A549 (cell line): Measurements from ENCODE around the gene TNS1. TPM values are rescaled to one million over a fixed set of nuclear protein-coding genes. Genes with fewer than 3 reads are reported as not detected.

Experiments
- ATAC-seq, 2 experiments: fragments of 200-7000 bp in 1 of 2; fragments of >200 bp in 1 of 2; cut with Nextera tagmentation in 1 of 2; cut with Tn5 transposase in 1 of 2; 3 replicates each; pipeline versions ENCODE4 v1.8.0 to v1.9.1; 2018 to 2020; ENCODE audit warnings: mild to moderate bottlenecking in 1 of 2, moderate library complexity in 1 of 2
- CTCF ChIA-PET: fragments of 300-600 bp; sonication (Branson Sonifier 250); formaldehyde crosslinking; extraction: SDS; loops from one replicate; lab custom pipeline; 2021; ENCODE audit warnings: antibody characterized with exemption, inconsistent platforms; lab: Yijun Ruan, JAX
- POLR2A ChIA-PET: fragments of 350-600 bp; formaldehyde crosslinking; extraction: SDS; loops from one replicate; lab custom pipeline; 2021; ENCODE audit warnings: antibody characterized with exemption, inconsistent platforms; lab: Yijun Ruan, JAX
- DNase-seq, 2 experiments: peaks; one replicate each; pipeline versions ENCODE4 v3.0.0 to v3.0.0-alpha.2; 2011 to 2016; ENCODE audit warnings: low read depth in 1 of 2, low spot score in 1 of 2
- FAIRE-seq: peaks from 2 replicates; lab custom pipeline; 2011; peaks lifted over from hg19 to GRCh38; lab: Jason Lieb, UNC
- H3K27ac ChIP-seq, 2 experiments: fragments of >200 bp; sonication (Bioruptor Twin); formaldehyde crosslinking; 3 replicates each; pipeline ENCODE4 v1.5.1; 2016 to 2017
- H3K4me1 ChIP-seq: fragments of >200 bp; sonication (Bioruptor Twin); formaldehyde crosslinking; 3 replicates; pipeline ENCODE4 v1.6.1; 2016
- H3K4me2 ChIP-seq: fragments of >200 bp; sonication (Bioruptor Twin); formaldehyde crosslinking; 3 replicates; pipeline ENCODE4 v1.6.1; 2016
- H3K4me3 ChIP-seq: fragments of >200 bp; sonication (Bioruptor Twin); formaldehyde crosslinking; 3 replicates; pipeline ENCODE4 v1.5.1; 2016
- H3K9me3 ChIP-seq: fragments of >200 bp; sonication (Bioruptor Twin); formaldehyde crosslinking; 3 replicates; pipeline ENCODE4 v1.6.1; 2016
- CBX2 ChIP-seq: fragments of 200-600 bp; sonication (generic); IDR thresholded peaks from 2 replicates; pipeline ENCODE4 v1.6.1; 2016; ENCODE audit warnings: low read depth, mild to moderate bottlenecking, borderline replicate concordance
- CBX8 ChIP-seq: fragments of 200-600 bp; sonication (generic); IDR thresholded peaks from 2 replicates; pipeline ENCODE4 v1.6.1; 2016
- CHD2 ChIP-seq: fragments of 150-350 bp; IDR thresholded peaks from 2 replicates; pipeline ENCODE4 v1.6.1; 2014; ENCODE audit warnings: low read length; ENCODE audit not compliant: partially characterized antibody
- CHD4 ChIP-seq: fragments of 200-600 bp; sonication (generic); IDR thresholded peaks from 2 replicates; pipeline ENCODE4 v1.6.1; 2016; ENCODE audit warnings: antibody characterized with exemption, mild to moderate bottlenecking, borderline replicate concordance
- ESRRA ChIP-seq: fragments of 150-350 bp; IDR thresholded peaks from 2 replicates; pipeline ENCODE4 v1.6.1; 2014; ENCODE audit warnings: mild to moderate bottlenecking, low read length, borderline replicate concordance
- FOXS1 ChIP-seq: fragments of 250-450 bp; sonication (Bioruptor Pico); IDR thresholded peaks from 2 replicates; pipeline ENCODE4 v1.5.0; 2020; ENCODE audit warnings: mild to moderate bottlenecking, moderate library complexity
- GATA3 ChIP-seq: IDR thresholded peaks from 2 replicates; pipeline ENCODE4 v1.6.1; 2012; ENCODE audit warnings: borderline replicate concordance
- HDAC2 ChIP-seq: fragments of 200-600 bp; sonication (generic); IDR thresholded peaks from 2 replicates; pipeline ENCODE4 v1.6.1; 2016
- HEYL ChIP-seq: fragments of 250-450 bp; sonication (Bioruptor Pico); IDR thresholded peaks from 2 replicates; pipeline ENCODE4 v1.8.0; 2021; ENCODE audit warnings: mild to moderate bottlenecking, moderate library complexity
- HOXA7 ChIP-seq: fragments of 250-450 bp; sonication (Bioruptor Pico); IDR thresholded peaks from 2 replicates; pipeline ENCODE4 v1.5.0; 2020; ENCODE audit warnings: mild to moderate bottlenecking, moderate library complexity
- HOXB5 ChIP-seq: fragments of 250-450 bp; sonication (Bioruptor Pico); IDR thresholded peaks from 2 replicates; pipeline ENCODE4 v1.5.0; 2020; ENCODE audit warnings: mild to moderate bottlenecking, moderate library complexity
- JUNB ChIP-seq: fragments of >200 bp; sonication (Bioruptor Twin); formaldehyde crosslinking; IDR thresholded peaks from 2 replicates; pipeline ENCODE4 v1.6.1; 2016
- KDM1A ChIP-seq: fragments of 200-600 bp; sonication (generic); IDR thresholded peaks from 2 replicates; pipeline ENCODE4 v1.6.1; 2016; ENCODE audit warnings: low read depth, mild to moderate bottlenecking
- KDM5A ChIP-seq: fragments of 200-600 bp; sonication (generic); IDR thresholded peaks from 2 replicates; pipeline ENCODE4 v1.6.1; 2016; ENCODE audit warnings: antibody characterized with exemption, mild to moderate bottlenecking
- POLR2AphosphoS2 ChIP-seq: conservative IDR thresholded peaks from 2 replicates; pipeline ENCODE4 v1.6.1; 2012; ENCODE audit warnings: low read length, improper control_type of control experiment, inconsistent platforms
- RARB ChIP-seq: fragments of 250-450 bp; sonication (Bioruptor Pico); IDR thresholded peaks from 2 replicates; pipeline ENCODE4 v1.8.0; 2021; ENCODE audit warnings: mild to moderate bottlenecking, moderate library complexity
- RCOR1 ChIP-seq: fragments of 150-350 bp; IDR thresholded peaks from 2 replicates; pipeline ENCODE4 v1.6.1; 2014; ENCODE audit warnings: antibody characterized with exemption, low read length, low read depth
- RNF2 ChIP-seq: fragments of 200-600 bp; sonication (generic); IDR thresholded peaks from 2 replicates; pipeline ENCODE4 v1.6.1; 2016; ENCODE audit warnings: low read depth, mild to moderate bottlenecking, antibody characterized with exemption, moderate library complexity, borderline replicate concordance
- TFCP2L1 ChIP-seq: fragments of 250-450 bp; sonication (Bioruptor Pico); IDR thresholded peaks from 2 replicates; pipeline ENCODE4 v1.5.0; 2021; ENCODE audit warnings: mild to moderate bottlenecking
- TP53 ChIP-seq: fragments of 250-450 bp; sonication (Bioruptor Pico); IDR thresholded peaks from 2 replicates; pipeline ENCODE4 v1.5.0; 2021; ENCODE audit warnings: mild to moderate bottlenecking, moderate library complexity
- ZC3H11A ChIP-seq: fragments of 450-650 bp; IDR thresholded peaks from 2 replicates; pipeline ENCODE4 v1.6.1; 2014; ENCODE audit warnings: antibody characterized with exemption, mild to moderate bottlenecking
- ZFP36 ChIP-seq: fragments of 450-650 bp; IDR thresholded peaks from 2 replicates; pipeline ENCODE4 v1.6.1; 2014; ENCODE audit warnings: borderline replicate concordance; ENCODE audit not compliant: partially characterized antibody
- WGBS: methylation state at CpG from one replicate; pipeline ENCODE4 v1.1.6; 2017; ENCODE audit errors: missing lambda C conversion rate; 5-methylcytosine and 5-hydroxymethylcytosine counted together
- polyA plus RNA-seq, 4 experiments: library from polyadenylated mRNA; depleted of rRNA in 3 of 4; stranded (reverse); fragments of >200 nt; fragmentation: RNase III in 1 of 4; extraction: RNeasy Plus Mini Kit Qiagen cat#74134 plus additional on column Dnase treatment in 1 of 4; gene quantifications; 2 replicates in 3 of 4; 3 replicates in 1 of 4; pipeline ENCODE4 v1.2.3, GENCODE V29; 2011 to 2017
- TF ChIP-seq, protein P1 (sequence below): fragments of 200-600 bp; sonication (generic); IDR thresholded peaks from 2 replicates; pipeline ENCODE4 v1.6.1; 2016; ENCODE audit warnings: antibody characterized with exemption, mild to moderate bottlenecking, moderate library complexity
- TF ChIP-seq, protein P2 (sequence below): IDR thresholded peaks from 2 replicates; pipeline ENCODE4 v1.6.1; 2012

The TNS1 gene
- polyA plus RNA-seq, 2 of the 4 experiments (the other 2 are of a cell fraction): 4.9 to 10.6 TPM

GRCh38 chr2:217948897-217949296, 53.9 kb downstream of the TNS1 start:
- Histone ChIP-seq H3K27ac (no peak overlapping the region), H3K9me3 (no peaks in the 10 kb centered on the region), H3K4me3 (no peak overlapping the region), H3K4me2 (no peak overlapping the region), H3K4me1 (peaks cover 22% of the 10 kb centered on the region)
- no peak for FAIRE-seq
- ATAC-seq: no peak
- no peak for TF ChIP-seq FOXS1 (CRISPR knock-in tag)
- TF ChIP-seq RCOR1: no peak
- TF ChIP-seq ESRRA: no peak
- no peak for TF ChIP-seq ZC3H11A
- TF ChIP-seq, protein P1, sequence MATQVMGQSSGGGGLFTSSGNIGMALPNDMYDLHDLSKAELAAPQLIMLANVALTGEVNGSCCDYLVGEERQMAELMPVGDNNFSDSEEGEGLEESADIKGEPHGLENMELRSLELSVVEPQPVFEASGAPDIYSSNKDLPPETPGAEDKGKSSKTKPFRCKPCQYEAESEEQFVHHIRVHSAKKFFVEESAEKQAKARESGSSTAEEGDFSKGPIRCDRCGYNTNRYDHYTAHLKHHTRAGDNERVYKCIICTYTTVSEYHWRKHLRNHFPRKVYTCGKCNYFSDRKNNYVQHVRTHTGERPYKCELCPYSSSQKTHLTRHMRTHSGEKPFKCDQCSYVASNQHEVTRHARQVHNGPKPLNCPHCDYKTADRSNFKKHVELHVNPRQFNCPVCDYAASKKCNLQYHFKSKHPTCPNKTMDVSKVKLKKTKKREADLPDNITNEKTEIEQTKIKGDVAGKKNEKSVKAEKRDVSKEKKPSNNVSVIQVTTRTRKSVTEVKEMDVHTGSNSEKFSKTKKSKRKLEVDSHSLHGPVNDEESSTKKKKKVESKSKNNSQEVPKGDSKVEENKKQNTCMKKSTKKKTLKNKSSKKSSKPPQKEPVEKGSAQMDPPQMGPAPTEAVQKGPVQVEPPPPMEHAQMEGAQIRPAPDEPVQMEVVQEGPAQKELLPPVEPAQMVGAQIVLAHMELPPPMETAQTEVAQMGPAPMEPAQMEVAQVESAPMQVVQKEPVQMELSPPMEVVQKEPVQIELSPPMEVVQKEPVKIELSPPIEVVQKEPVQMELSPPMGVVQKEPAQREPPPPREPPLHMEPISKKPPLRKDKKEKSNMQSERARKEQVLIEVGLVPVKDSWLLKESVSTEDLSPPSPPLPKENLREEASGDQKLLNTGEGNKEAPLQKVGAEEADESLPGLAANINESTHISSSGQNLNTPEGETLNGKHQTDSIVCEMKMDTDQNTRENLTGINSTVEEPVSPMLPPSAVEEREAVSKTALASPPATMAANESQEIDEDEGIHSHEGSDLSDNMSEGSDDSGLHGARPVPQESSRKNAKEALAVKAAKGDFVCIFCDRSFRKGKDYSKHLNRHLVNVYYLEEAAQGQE: no peak
- TF ChIP-seq POLR2AphosphoS2: no peak
- TF ChIP-seq GATA3: no peak
- CTCF ChIA-PET: interaction anchor here (1.4 to 2.6 kb wide), 6 partner anchors 8 to 62 kb away, joined by 5 to 10 read pairs (median 5); no protein-coding TSS in a partner anchor
- DNase-seq: no peak
- WGBS: 62% methylated on average over 6 of the region's 6 CpGs
- POLR2A ChIA-PET: no interaction called here

DNA sequence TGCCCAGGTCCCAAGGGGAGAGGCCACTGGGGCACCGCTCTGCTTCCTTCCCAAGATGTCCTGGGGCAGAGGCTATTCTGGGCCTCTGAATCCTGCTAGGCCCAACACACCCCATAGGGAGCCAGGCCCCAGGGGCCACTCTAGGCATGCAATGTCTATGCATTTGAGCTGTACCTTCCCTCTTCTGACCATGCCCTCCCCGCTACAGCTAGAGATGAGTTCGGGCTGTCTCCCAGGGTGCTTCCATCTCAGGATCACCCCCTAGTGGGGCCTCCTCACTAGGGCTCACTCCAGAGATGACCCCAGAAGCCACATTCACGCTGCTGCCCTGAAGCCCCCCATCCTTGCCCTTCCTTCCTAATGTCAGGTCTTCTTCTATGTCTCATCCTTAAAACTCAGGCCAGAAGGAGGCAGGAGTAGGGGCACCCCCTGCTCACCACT, 54.4 kb downstream of the TNS1 start:
- CTCF ChIA-PET: interaction anchor here (1.1 to 2.6 kb wide), 10 partner anchors 9 to 163 kb away, joined by 3 to 10 read pairs (median 5); no protein-coding TSS in a partner anchor

DNA sequence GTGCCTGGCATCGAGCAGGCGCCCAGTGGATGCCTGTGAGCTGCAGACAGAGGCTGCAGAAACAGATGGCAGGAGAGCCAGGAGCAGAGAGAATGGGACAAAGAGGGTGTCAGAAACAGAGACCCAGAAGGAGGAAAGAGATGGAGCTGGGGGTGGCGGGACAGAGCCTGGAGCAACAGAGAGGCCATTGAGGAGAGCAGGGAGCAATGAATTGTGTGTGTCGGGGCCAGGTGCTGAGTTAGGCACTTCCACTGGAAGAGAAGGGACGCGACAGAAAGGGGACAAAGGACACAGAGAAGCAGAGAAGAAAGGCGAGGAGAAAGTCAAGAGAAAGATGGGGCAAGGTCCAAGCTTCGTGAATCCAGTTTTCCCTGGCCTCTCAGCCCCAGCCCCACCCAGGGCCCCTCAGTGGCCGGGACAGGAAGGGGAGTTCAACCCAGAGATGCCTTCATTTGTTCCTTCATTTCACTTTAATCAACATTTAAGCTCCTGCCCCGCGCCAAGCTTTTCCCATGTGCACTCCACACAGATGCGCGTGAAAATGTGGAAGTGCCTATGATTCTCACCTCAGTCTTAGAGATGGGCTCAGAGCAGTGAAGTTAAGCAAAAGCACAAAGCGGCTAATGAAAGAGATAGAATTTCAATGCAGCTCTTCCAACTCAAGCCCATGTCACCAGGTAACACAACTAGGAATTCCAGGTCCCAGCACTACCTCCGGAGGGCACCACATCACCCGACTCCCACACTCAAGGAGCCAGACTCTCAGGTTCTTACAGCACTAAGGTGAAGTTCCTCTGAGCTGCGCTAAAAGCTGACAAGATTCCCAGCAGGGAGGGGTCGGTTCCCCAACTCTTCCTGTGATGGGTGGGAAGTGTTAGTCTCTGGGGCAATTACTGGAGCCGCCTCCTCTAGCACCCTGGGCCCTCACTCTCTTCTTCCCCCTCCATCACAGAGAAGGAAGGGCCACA, 55.1 kb downstream of the TNS1 start:
- DNase-seq: no peak
- Histone ChIP-seq H3K9me3 (no peaks in the 10 kb centered on the region), H3K4me1 (peaks cover 35% of the 10 kb centered on the region), H3K27ac (no peak overlapping the region), H3K4me3 (no peak overlapping the region), H3K4me2 (no peak overlapping the region)
- WGBS: 74% methylated on average over 19 of the region's 19 CpGs
- no peak for TF ChIP-seq CHD4
- no peak for TF ChIP-seq HDAC2
- no peak for TF ChIP-seq GATA3
- no peak for TF ChIP-seq KDM5A
- no peak for TF ChIP-seq HOXA7
- no peak for TF ChIP-seq TP53 (CRISPR knock-in tag)
- TF ChIP-seq RNF2: no peak
- TF ChIP-seq CBX2: no peak
- no peak for TF ChIP-seq JUNB
- no peak for TF ChIP-seq RCOR1
- no peak for TF ChIP-seq KDM1A
- TF ChIP-seq RARB (CRISPR knock-in tag): no peak
- no peak for TF ChIP-seq ZFP36
- POLR2A ChIA-PET: no interaction called here
- CTCF ChIA-PET: interaction anchor here (1.1 to 2.6 kb wide), 11 partner anchors 9 to 162 kb away, joined by 3 to 10 read pairs (median 5); no protein-coding TSS in a partner anchor
- FAIRE-seq: no peak
- no peak for ATAC-seq

More for the DNA sequence above, 54.4 kb downstream of the TNS1 start:
- Histone ChIP-seq H3K4me3 (no peak overlapping the region), H3K9me3 (no peaks in the 10 kb centered on the region), H3K4me2 (no peak overlapping the region), H3K4me1 (peaks cover 27% of the 10 kb centered on the region), H3K27ac (no peak overlapping the region)
- POLR2A ChIA-PET: no interaction called here
- FAIRE-seq: no peak
- WGBS: 83% methylated on average over 4 of the region's 4 CpGs
- DNase-seq: no peak
- TF ChIP-seq CBX8 (no peak), CHD2 (no peak), RNF2 (no peak), TFCP2L1 (CRISPR knock-in tag) (no peak), HEYL (no peak), RCOR1 (no peak), ZFP36 (no peak), HOXB5 (CRISPR knock-in tag) (no peak)
- TF ChIP-seq, protein P2, sequence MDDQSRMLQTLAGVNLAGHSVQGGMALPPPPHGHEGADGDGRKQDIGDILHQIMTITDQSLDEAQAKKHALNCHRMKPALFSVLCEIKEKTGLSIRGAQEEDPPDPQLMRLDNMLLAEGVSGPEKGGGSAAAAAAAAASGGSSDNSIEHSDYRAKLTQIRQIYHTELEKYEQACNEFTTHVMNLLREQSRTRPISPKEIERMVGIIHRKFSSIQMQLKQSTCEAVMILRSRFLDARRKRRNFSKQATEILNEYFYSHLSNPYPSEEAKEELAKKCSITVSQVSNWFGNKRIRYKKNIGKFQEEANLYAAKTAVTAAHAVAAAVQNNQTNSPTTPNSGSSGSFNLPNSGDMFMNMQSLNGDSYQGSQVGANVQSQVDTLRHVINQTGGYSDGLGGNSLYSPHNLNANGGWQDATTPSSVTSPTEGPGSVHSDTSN: no peak
- no peak for ATAC-seq
